H1 (cell line): ENCODE data around the gene CASQ1.

Experiments used
- ATF2 ChIP-seq: IDR thresholded peaks from 2 replicates; pipeline ENCODE4 v1.6.1; 2012; ENCODE audit warnings: low read length, inconsistent platforms
- CEBPB ChIP-seq: IDR thresholded peaks from 2 replicates; pipeline ENCODE4 v1.6.1; 2012; ENCODE audit warnings: low read depth, low read length
- CTCF ChIP-seq, 3 experiments: IDR thresholded peaks; 1 replicate in 2 of 3; 2 replicates in 1 of 3; pipeline versions ENCODE4 v1.5.1 to v1.6.1; 2011; ENCODE audit warnings: low read length in 3 of 3, mild to moderate bottlenecking in 3 of 3, inconsistent platforms in 2 of 3, low read depth in 1 of 3, moderate library complexity in 1 of 3; ENCODE audit not compliant: insufficient read depth in 1 of 3; ENCODE audit errors: control extremely low read depth in 1 of 3
- E2F6 ChIP-seq: IDR thresholded peaks from 2 replicates; pipeline ENCODE4 v1.6.1; 2012; ENCODE audit warnings: inconsistent platforms
- HDAC2 ChIP-seq, 2 experiments: fragments of 300-600 bp in 1 of 2; sonication (generic) in 1 of 2; IDR thresholded peaks; 2 replicates each; pipeline ENCODE4 v1.6.1; 2011 to 2012; ENCODE audit warnings: low read depth in 2 of 2, low read length in 2 of 2, mild to moderate bottlenecking in 2 of 2, moderate library complexity in 2 of 2, borderline replicate concordance in 1 of 2, inconsistent platforms in 1 of 2
- JUND ChIP-seq: IDR thresholded peaks from 2 replicates; pipeline ENCODE4 v1.6.1; 2011; ENCODE audit warnings: mild to moderate bottlenecking, improper control_type of control experiment, low read length
- KDM1A ChIP-seq: fragments of 200-600, 300-600 bp; sonication (generic); IDR thresholded peaks from 2 replicates; pipeline ENCODE4 v1.7.1; 2016; ENCODE audit warnings: mild to moderate bottlenecking, low read length, borderline replicate concordance
- POLR2A ChIP-seq, 2 experiments: IDR thresholded peaks; 1 replicate in 1 of 2; 2 replicates in 1 of 2; pipeline ENCODE4 v1.6.1; 2011; ENCODE audit warnings: low read depth in 2 of 2, low read length in 2 of 2, mild to moderate bottlenecking in 2 of 2; ENCODE audit errors: control extremely low read depth in 1 of 2
- USF2 ChIP-seq: IDR thresholded peaks from 2 replicates; pipeline ENCODE4 v1.6.1; 2011; ENCODE audit warnings: low read length, improper control_type of control experiment

GRCh38 chr1:160194737-160195059 lies 4.3 kb downstream of the CASQ1 start:
- no peak for TF ChIP-seq ATF2
- TF ChIP-seq POLR2A (IDR thresholded peaks at IDR 0.05; ENCODE audit: control extremely low read depth in 1 of 2, low read depth in 2 of 2, low read length in 2 of 2) = no peak
- no peak for TF ChIP-seq CTCF (IDR thresholded peaks at IDR 0.05; ENCODE audit: control extremely low read depth in 1 of 3, insufficient read depth in 1 of 3, low read depth in 1 of 3, low read length in 3 of 3)
- no peak for TF ChIP-seq JUND
- TF ChIP-seq KDM1A = no peak
- no peak for TF ChIP-seq CEBPB
- no peak for TF ChIP-seq HDAC2 (IDR thresholded peaks at IDR 0.05; ENCODE audit: borderline replicate concordance in 1 of 2, low read depth in 2 of 2, low read length in 2 of 2)
- no peak for TF ChIP-seq USF2
- no peak for TF ChIP-seq E2F6
